Right atrium auricular region (tissue), 2 donors: ENCODE measurements around the gene BCAS4. TPM values are rescaled to one million over a fixed set of nuclear protein-coding genes. Genes with fewer than 3 reads are reported as not detected.
"Not testable (repeated sequence)": the region's sequence is repeated elsewhere in the genome, so short reads cannot be mapped to it uniquely, and the experiment has no call there.

Source experiments
- DNase-seq: peaks from one replicate; pipeline ENCODE4 v3.0.0-alpha.2; 2019; ENCODE audit warnings: low spot score
- H3K27ac ChIP-seq, 2 donors: fragments of 200-600 bp; sonication (generic); 1 replicate in 1 of 2; 2 replicates in 1 of 2; pipeline ENCODE4 v1.5.1; 2016 to 2019
- H3K27me3 ChIP-seq, 2 donors: fragments of 200-600 bp; sonication (generic); one replicate each; pipeline versions ENCODE4 v1.5.1 to v1.6.0; 2017 to 2019
- H3K36me3 ChIP-seq: fragments of 200-600 bp; sonication (generic); one replicate; pipeline ENCODE4 v1.5.1; 2016
- H3K4me1 ChIP-seq, 2 donors: fragments of 200-600 bp; sonication (generic); one replicate each; pipeline versions ENCODE4 v1.5.1 to v1.6.0; 2017 to 2019
- H3K4me3 ChIP-seq, 2 donors: fragments of 200-600 bp; sonication (generic); 1 replicate in 1 of 2; 2 replicates in 1 of 2; pipeline ENCODE4 v1.5.1; 2017 to 2019; ENCODE audit warnings: mild to moderate bottlenecking in 1 of 2, moderate library complexity in 1 of 2
- H3K9me3 ChIP-seq, 2 donors: fragments of 200-600 bp; sonication (generic); one replicate each; pipeline ENCODE4 v1.5.1; 2019
- total RNA-seq, 2 donors: library from RNA; depleted of rRNA; stranded (reverse); fragments of >200 nt; gene quantifications; one replicate each; pipeline ENCODE4 v1.1.0, GENCODE V29; 2016
- TF ChIP-seq, protein P1 (sequence below), 2 donors: fragments of 200-600 bp; sonication (generic); IDR thresholded peaks; one replicate each; pipeline ENCODE4 v1.5.1; 2019; ENCODE audit warnings: antibody characterized with exemption in 2 of 2

Gene BCAS4
- total RNA-seq, 2 donors from 2014 or later = 1.5 to 2.2 TPM

DNA sequence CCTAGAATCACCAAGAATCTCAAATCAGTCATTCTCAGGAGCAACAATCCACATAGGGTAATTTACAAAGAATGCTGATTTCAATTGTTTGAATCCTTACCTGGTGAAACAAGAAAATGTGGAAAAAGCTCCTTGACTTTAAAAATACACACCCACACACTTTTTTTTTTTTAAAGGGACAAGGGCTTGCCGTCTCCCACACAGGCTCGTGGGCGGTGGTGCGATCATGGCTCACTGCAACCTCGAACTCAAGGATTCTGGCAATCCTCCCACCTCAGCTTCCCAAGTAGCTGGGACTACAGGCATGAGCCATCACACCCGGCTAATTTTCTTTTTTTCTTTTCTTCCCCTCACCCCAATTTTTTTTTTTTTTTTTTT, 32.8 kb upstream of the BCAS4 start:
- Histone ChIP-seq H3K27ac (peak overlapping the region; percentile 46 to 55), H3K27me3 (no peaks in the 10 kb centered on the region), H3K9me3 (no peaks in the 10 kb centered on the region), H3K4me3 (no peak overlapping the region), H3K4me1 (peaks cover 0 to 19% of the 10 kb centered on the region in 2 donors), H3K36me3 (no peaks in the 10 kb centered on the region)
- TF ChIP-seq, protein P1, sequence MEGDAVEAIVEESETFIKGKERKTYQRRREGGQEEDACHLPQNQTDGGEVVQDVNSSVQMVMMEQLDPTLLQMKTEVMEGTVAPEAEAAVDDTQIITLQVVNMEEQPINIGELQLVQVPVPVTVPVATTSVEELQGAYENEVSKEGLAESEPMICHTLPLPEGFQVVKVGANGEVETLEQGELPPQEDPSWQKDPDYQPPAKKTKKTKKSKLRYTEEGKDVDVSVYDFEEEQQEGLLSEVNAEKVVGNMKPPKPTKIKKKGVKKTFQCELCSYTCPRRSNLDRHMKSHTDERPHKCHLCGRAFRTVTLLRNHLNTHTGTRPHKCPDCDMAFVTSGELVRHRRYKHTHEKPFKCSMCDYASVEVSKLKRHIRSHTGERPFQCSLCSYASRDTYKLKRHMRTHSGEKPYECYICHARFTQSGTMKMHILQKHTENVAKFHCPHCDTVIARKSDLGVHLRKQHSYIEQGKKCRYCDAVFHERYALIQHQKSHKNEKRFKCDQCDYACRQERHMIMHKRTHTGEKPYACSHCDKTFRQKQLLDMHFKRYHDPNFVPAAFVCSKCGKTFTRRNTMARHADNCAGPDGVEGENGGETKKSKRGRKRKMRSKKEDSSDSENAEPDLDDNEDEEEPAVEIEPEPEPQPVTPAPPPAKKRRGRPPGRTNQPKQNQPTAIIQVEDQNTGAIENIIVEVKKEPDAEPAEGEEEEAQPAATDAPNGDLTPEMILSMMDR (IDR thresholded peaks at IDR 0.05) = no peak
- peak; percentile 44 for DNase-seq

DNA sequence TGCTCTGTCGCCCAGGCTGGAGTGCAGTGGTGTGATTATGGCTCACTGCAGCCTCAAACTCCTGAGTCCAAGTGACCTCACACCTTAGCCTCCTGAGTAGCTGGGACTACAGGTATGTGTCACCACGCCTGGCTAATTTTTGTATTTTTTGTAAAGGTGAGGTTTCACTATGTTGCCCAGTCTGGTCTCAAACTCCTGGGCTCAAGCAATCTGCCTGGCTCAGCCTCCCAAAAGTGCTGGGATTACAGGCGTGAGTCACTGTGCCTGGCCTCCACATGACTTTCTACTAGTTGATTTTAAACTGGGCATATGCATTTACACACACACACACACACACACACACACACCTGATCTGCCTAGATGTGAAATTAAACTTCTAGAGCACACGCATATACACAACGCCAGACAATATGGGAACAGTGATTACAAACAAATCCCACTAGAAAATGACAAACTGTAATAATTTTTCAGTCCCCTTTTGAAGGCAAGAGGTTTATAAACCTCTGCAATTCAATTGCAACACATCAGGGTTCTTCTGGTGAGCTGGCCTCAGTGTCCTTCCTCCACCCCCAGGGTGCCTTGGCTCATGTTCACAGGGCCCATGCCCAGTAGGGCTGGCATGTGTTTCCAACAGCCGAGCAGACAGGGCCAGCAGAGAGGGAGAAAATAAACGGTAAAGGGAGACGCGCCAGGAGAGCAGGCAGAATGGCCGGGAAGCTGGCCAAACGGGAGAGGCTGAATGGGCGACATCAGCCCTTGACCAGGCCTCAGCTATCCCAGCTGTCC, 32.2 kb upstream of the BCAS4 start:
- Histone ChIP-seq H3K4me3 (no peak overlapping the region), H3K9me3 (no peaks in the 10 kb centered on the region)
- TF ChIP-seq, protein P1 (IDR thresholded peaks at IDR 0.05) = no peak

DNA sequence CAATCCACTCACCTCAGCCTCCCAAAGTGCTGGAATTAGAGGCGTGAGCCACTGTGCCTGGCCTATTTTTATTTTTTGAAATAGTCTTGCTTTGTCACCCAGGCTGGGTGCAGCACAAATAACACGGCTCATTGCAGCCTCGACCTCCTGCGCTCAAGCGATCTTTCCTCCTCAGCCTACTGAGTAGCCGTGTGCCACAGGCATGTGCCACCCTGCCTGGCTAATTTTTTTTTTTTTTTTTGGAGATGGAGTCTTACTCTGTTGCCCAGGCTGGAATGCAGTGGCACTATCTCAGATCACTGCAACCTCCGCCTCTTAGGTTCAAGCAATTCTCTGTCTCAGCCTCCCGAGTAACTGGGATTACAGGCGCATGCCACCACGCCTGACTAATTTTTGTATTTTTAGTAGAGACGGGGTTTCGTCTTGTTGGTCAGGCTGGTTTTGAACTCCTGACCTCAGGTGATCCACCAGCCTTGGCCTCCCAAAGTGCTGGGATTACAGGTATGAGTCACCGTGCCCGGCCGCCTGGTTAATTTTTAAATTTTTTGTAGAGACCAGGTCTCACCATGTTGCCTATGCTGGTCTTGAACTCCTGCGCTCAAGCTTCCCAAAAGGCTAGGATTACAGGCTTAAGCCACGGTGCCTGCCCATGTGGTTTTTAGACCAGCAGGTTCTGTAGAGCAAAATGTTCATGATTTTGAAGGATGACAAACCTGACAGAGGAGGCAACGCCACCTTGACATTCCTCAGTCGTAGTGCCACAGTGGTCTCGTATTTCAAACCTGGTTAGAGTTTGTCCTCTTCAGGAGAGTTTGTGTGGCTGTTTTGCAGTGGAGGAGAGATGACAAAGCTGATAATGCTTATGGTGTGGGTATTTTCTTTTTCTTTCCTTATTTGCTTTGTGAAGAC, 31.1 kb upstream of the BCAS4 start:
- H3K27ac ChIP-seq = peak overlapping the region; percentile 11 to 55
- peaks cover 0 to 22% of the 10 kb centered on the region in 2 donors for H3K4me1 ChIP-seq
- DNase-seq = peak; percentile 52

More for the DNA sequence above, 32.2 kb upstream of the BCAS4 start:
- no peaks in the 10 kb centered on the region for H3K27me3 ChIP-seq
- H3K27ac ChIP-seq = peak overlapping the region; percentile 46 to 55
- peaks cover 0 to 22% of the 10 kb centered on the region in 2 donors for H3K4me1 ChIP-seq
- peak; percentile 63 for DNase-seq
- no peaks in the 10 kb centered on the region for H3K36me3 ChIP-seq

DNA sequence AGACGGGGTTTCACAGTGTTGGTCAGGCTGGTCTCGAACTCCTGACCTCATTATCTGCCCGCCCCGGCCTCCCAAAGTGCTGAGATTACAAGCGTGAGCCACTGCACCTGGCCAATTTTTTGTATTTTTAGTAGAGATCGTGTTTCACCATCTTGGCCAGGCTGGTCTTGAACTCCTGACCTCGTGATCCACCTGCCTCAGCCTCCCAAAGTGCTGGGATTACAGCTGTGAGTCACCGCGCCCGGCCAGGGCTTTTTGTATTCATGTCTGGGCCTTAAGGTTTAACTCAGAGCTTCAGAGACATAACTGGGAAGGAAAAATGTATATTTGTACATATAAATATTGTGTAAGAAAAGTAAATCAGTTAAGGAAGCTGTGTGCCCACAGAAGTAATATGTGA, 29.6 kb upstream of the BCAS4 start:
- H3K27me3 ChIP-seq, H3K9me3 ChIP-seq, H3K4me3 ChIP-seq, H3K36me3 ChIP-seq, H3K27ac ChIP-seq: not testable (repeated sequence)
- peak; percentile 21 for DNase-seq
- H3K4me1 ChIP-seq = peaks cover 0 to 22% of the 10 kb centered on the region in 2 donors

More for the DNA sequence above, 31.1 kb upstream of the BCAS4 start:
- H3K4me3 ChIP-seq, H3K9me3 ChIP-seq, H3K27me3 ChIP-seq, H3K36me3 ChIP-seq: not testable (repeated sequence)

DNA sequence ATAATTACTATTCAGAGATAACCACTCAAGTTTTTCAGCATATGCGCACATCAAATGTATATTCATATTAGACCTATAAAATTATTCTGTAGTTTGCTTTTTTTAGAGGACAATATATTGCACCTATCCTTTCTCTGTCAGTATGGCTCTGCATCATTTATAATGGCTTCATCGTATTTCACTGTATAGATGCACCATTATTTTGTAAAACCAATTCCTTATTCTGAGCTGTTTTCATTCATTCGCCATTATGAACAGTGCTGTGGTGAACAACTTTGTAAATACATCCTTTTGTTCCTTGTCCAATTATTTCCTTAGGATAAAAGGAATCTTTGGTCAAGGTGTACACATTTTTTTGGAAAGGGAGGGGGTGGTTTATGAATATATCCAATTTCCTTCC, 29.2 kb upstream of the BCAS4 start:
- Histone ChIP-seq H3K4me3 (no peak overlapping the region), H3K9me3 (no peaks in the 10 kb centered on the region), H3K27me3 (no peaks in the 10 kb centered on the region), H3K36me3 (no peaks in the 10 kb centered on the region), H3K4me1 (peaks cover 0 to 22% of the 10 kb centered on the region in 2 donors), H3K27ac (no peak overlapping the region)
- no peak for DNase-seq
- TF ChIP-seq, protein P1 (IDR thresholded peaks at IDR 0.05) = no peak

DNA sequence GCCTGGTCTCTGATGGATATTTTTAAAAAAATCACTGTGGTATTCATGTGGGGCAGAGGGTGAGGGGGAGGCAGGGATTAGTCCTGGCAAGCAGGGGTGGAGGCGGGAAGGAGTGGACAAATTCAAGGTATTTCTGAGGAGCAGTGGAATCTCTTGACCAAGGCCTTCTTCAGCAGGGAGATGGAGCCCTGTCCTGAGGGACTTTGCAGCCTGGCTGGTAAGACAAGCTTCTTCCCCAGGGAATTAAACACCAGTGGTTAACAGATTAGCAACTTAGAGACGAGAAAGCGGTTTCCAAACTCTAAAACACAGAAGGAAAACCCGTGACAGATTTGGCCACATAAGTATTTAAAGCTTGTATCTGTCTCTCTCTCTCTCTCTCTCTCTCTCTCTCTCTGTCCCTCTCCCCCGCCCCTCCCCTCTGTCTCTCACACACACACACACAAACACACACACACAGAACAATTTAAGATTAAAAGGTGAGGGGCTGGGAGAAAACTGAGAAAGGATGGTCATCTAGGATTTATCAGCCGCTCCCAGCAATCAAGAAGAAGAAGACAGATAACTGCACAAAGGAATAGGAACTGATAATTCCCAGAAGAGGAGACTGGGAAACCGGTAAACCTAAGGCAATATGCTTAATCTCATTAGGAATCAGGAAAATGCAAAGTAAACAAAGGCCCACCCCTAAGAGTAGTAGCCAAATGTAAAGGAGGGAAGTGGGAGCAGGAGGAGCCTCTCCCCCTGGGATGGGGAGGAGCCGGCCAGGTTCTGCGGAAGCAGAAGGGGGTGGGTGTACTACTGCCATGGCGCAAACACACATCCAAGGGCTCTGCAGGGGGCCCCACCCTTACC, 27.7 kb upstream of the BCAS4 start:
- H3K27me3 ChIP-seq, DNase-seq, H3K4me3 ChIP-seq, H3K36me3 ChIP-seq, H3K9me3 ChIP-seq: not testable (repeated sequence)
- H3K27ac ChIP-seq = peak overlapping the region in 1 of 2 donors; percentile 3
- peaks cover 0 to 17% of the 10 kb centered on the region in 2 donors for H3K4me1 ChIP-seq

DNA sequence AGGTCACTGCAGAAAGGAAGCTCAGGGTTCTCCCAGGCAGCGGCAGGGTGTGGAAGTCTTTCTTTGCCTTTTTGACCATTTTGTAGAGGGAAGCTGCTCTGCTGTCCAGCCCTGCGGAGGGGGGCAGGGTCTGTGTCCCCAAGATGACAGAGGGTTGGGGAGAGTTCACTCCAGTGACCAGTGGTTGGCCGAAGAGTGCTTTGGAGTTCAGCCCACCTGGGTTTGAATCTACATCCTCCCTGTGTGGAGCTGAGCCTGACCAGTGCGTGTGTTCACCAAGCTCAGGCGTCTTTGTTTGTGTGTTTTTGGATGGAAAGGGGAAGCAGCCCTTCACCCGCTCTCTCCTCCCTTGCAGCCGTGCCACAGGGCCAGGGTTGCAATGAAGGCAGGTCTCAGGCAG, 25.9 kb upstream of the BCAS4 start:
- DNase-seq, H3K9me3 ChIP-seq, H3K4me1 ChIP-seq, H3K36me3 ChIP-seq, H3K4me3 ChIP-seq, H3K27ac ChIP-seq, H3K27me3 ChIP-seq: not testable (repeated sequence)

DNA sequence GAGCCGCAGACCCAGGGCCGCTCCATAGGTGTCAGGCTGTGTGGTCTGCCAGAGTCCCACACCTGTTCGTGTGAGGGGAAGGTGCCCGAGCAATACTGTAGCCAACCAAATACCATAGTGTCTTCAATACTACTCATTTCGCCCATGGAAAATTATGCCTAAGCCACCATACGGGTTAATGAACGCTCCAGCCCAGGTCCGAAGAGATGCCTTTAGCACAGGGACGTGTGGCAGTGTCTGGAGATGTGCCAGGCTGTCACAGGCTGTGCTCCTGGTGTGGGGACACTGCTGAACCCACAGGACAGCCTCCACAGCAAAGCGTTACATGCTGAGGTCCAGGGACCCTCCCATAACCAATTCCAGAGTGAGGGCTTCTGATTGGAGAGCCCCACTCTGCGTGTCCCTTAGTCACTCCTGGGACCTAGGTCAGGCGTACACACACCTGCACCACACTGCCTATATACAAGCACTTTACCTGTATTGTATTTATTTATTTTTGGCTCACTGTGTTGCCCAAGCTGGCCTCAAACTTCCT, 25.2 kb upstream of the BCAS4 start:
- not testable (repeated sequence) for H3K27me3 ChIP-seq, H3K4me1 ChIP-seq, DNase-seq, H3K36me3 ChIP-seq, H3K4me3 ChIP-seq, H3K27ac ChIP-seq, H3K9me3 ChIP-seq

DNA sequence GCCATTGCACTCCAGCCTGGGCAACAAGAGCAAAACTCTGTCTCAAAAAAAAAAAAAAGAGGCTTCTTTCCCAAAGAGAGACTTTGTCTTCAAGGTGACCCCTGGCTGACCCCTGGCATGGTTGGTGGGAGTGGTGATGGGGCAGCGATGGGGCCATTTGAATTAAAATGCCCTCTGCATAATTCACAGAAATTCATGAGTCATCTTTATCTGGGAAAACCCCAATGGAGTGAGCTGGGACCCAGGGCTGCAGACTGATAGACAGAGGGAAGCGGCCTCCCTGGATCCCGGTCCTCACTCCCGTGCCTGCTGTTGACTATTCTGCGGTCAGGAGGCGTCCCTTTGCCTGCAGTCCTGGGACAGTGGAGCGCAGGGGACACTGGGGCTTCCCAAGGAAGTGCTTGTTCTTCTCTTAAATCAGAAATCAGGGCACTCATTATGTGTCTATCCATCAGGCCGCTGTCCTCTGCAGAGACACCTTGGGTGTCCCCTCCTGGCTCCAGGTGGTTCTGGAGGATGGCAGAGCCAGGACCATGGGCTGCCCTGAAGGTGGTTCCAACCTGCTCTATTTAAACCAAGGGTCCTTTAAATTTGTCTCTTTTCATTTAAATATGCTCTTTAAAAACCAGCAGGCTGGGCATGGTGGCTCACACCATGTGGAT, 23.3 kb upstream of the BCAS4 start:
- not testable (repeated sequence) for DNase-seq, H3K9me3 ChIP-seq, H3K4me3 ChIP-seq, H3K36me3 ChIP-seq, H3K4me1 ChIP-seq, H3K27ac ChIP-seq, H3K27me3 ChIP-seq
